ENCODE data around the gene TSLP. TPM values are rescaled to one million over a fixed set of nuclear protein-coding genes. Genes with fewer than 3 reads are reported as not detected.

The TSLP gene
- total and polyA plus RNA-seq, 7 donors, result 0.42 to 2.4 (median 0.95) TPM

GRCh38 chr5:111124793-111125192, 53.3 kb downstream of the TSLP start:
- DNase-seq, result no peak
- Histone ChIP-seq H3K4me3 (no peak overlapping the region), H3K36me3 (ENCODE audit: insufficient read depth in 1 of 2, low read depth in 1 of 2) (peaks cover 4 to 94% of the 10 kb centered on the region in 2 donors), H3K4me1 (no peaks in the 10 kb centered on the region), H3K9me3 (no peaks in the 10 kb centered on the region), H3K27me3 (ENCODE audit: insufficient read depth in 3 of 3, low read length in 2 of 3) (no peaks in the 10 kb centered on the region), H3K27ac (no peak overlapping the region)
- intact Hi-C loops (cut with DNase I), result no loop called here
- TF ChIP-seq CTCF (IDR thresholded peaks at IDR 0.05), result no peak
- ATAC-seq, result no peak
- WGBS, 3 donors, result 87 to 96% (median 91%) methylated on average over 1 of the region's 1 CpG

- intact Hi-C loops (cut with DNase I), result no loop called here
- WGBS, 3 donors, result 86 to 94% (median 92%) methylated on average over 3 of the region's 3 CpGs
- no peak for TF ChIP-seq CTCF (IDR thresholded peaks at IDR 0.05)
- Histone ChIP-seq H3K4me1 (no peaks in the 10 kb centered on the region), H3K9me3 (no peaks in the 10 kb centered on the region), H3K27me3 (ENCODE audit: insufficient read depth in 3 of 3, low read length in 2 of 3) (no peaks in the 10 kb centered on the region), H3K4me3 (no peak overlapping the region), H3K36me3 (ENCODE audit: insufficient read depth in 1 of 2, low read depth in 1 of 2) (peaks cover 0 to 73% of the 10 kb centered on the region in 2 donors), H3K27ac (no peak overlapping the region)
- ATAC-seq (no peak), DNase-seq (no peak)
These were observed 55.4 kb downstream of the TSLP start for GRCh38 chr5:111126896-111127295.

Other genes with a start within 250 kb of the TSLP start
- 10 to 100 TPM; 13.2 to 22.0 (median 20.1) TPM for gene WDR36, start 20.6 kb downstream of the TSLP start, total RNA-seq
- 10 to 100 TPM in 2 of 3 donors, 1 to 10 TPM in 1; 6.2 to 10.6 (median 10.4) TPM for gene WDR36, start 20.6 kb downstream of the TSLP start, polyA plus RNA-seq
- gene CAMK4, start 152.7 kb downstream of the TSLP start, total RNA-seq, result under 1 TPM in 3 of 4 donors, not detected in 1; 0.02 to 0.27 (median 0.21) TPM
- under 1 TPM; 0.03 to 1.00 (median 0.09) TPM for gene CAMK4, start 152.7 kb downstream of the TSLP start, polyA plus RNA-seq

All from psoas muscle (tissue), 8 donors.